ENCODE results near the gene SPI1. TPM values are rescaled to one million over a fixed set of nuclear protein-coding genes. Genes with fewer than 3 reads are reported as not detected.

Gene SPI1
- total RNA-seq, 3 donors from 2014 or later (not counting 1 experiment from before 2014, with no cell fraction given), result 15.0 to 65.4 (median 55.4) TPM

GRCh38 chr11:47372422-47372821 is 5.9 kb downstream of the SPI1 start:
- H3K27ac Mint-ChIP-seq, result no peak overlapping the region
- no peaks in the 10 kb centered on the region for H3K27me3 Mint-ChIP-seq (ENCODE audit: low read depth in 2 of 2)
- H3K36me3 Mint-ChIP-seq, result no peaks in the 10 kb centered on the region
- H3K4me1 ChIP-seq (ENCODE audit: control insufficient read depth, insufficient read depth, low read length), result peaks cover 27% of the 10 kb centered on the region
- H3K4me3 Mint-ChIP-seq, result no peak overlapping the region
- intact Hi-C loops (cut with micrococcal nuclease), result no loop called here
- ATAC-seq, result no peak
- H3K4me3 ChIP-seq (ENCODE audit: low read length), result no peak overlapping the region
- no peak for DNase-seq
- no peaks in the 10 kb centered on the region for H3K27me3 ChIP-seq (ENCODE audit: control insufficient read depth, insufficient read depth, low read length)
- no peaks in the 10 kb centered on the region for H3K36me3 ChIP-seq (ENCODE audit: control insufficient read depth, insufficient read depth, low read length)
- WGBS (ENCODE audit: insufficient coverage), result 85% methylated on average over 7 of the region's 7 CpGs
- H3K9me3 Mint-ChIP-seq, result no peaks in the 10 kb centered on the region
- TF ChIP-seq CTCF (IDR thresholded peaks at IDR 0.05), result no peak
- H3K4me1 Mint-ChIP-seq, result peaks cover 0 to 5% of the 10 kb centered on the region in 2 donors
- no peak overlapping the region for H3K27ac ChIP-seq (ENCODE audit: low read length)
- no peaks in the 10 kb centered on the region for H3K9me3 ChIP-seq (ENCODE audit: control insufficient read depth, insufficient read depth, low read length)

GRCh38 chr11:47369676-47370075 is 8.7 kb downstream of the SPI1 start:
- H3K4me3 ChIP-seq (ENCODE audit: low read length), result no peak overlapping the region
- no peaks in the 10 kb centered on the region for H3K36me3 ChIP-seq (ENCODE audit: control insufficient read depth, insufficient read depth, low read length)
- no peaks in the 10 kb centered on the region for H3K9me3 ChIP-seq (ENCODE audit: control insufficient read depth, insufficient read depth, low read length)
- no peak overlapping the region for H3K27ac ChIP-seq (ENCODE audit: low read length)
- intact Hi-C loops (cut with micrococcal nuclease), result no loop called here
- 52% methylated on average over 3 of the region's 3 CpGs for WGBS (ENCODE audit: insufficient coverage)
- no peaks in the 10 kb centered on the region for H3K9me3 Mint-ChIP-seq
- H3K36me3 Mint-ChIP-seq, result no peaks in the 10 kb centered on the region
- DNase-seq, result no peak
- peaks cover 12% of the 10 kb centered on the region for H3K4me1 ChIP-seq (ENCODE audit: control insufficient read depth, insufficient read depth, low read length)
- peaks cover 0 to 7% of the 10 kb centered on the region in 2 donors for H3K27me3 Mint-ChIP-seq (ENCODE audit: low read depth in 2 of 2)
- no peaks in the 10 kb centered on the region for H3K27me3 ChIP-seq (ENCODE audit: control insufficient read depth, insufficient read depth, low read length)
- no peak overlapping the region for H3K27ac Mint-ChIP-seq
- no peak overlapping the region for H3K4me3 Mint-ChIP-seq
- ATAC-seq, result no peak
- H3K4me1 Mint-ChIP-seq, result peaks cover 0 to 5% of the 10 kb centered on the region in 2 donors
- TF ChIP-seq CTCF (IDR thresholded peaks at IDR 0.05), result no peak

- no peak for TF ChIP-seq CTCF (IDR thresholded peaks at IDR 0.05)
- Histone ChIP-seq H3K4me3 (ENCODE audit: low read length) (no peak overlapping the region), H3K36me3 (ENCODE audit: control insufficient read depth, insufficient read depth, low read length) (no peaks in the 10 kb centered on the region), H3K9me3 (ENCODE audit: control insufficient read depth, insufficient read depth, low read length) (no peaks in the 10 kb centered on the region), H3K4me1 (ENCODE audit: control insufficient read depth, insufficient read depth, low read length) (peaks cover 4% of the 10 kb centered on the region), H3K27ac (ENCODE audit: low read length) (no peak overlapping the region), H3K27me3 (ENCODE audit: control insufficient read depth, insufficient read depth, low read length) (no peaks in the 10 kb centered on the region)
- H3K9me3 Mint-ChIP-seq, result no peaks in the 10 kb centered on the region
- H3K4me1 Mint-ChIP-seq, result peaks cover 0 to 3% of the 10 kb centered on the region in 2 donors
- ATAC-seq, result no peak
- no peaks in the 10 kb centered on the region for H3K36me3 Mint-ChIP-seq
- H3K27ac Mint-ChIP-seq, result no peak overlapping the region
- 60% methylated on average over 1 of the region's 1 CpG for WGBS (ENCODE audit: insufficient coverage)
- intact Hi-C loops (cut with micrococcal nuclease), result no loop called here
- H3K27me3 Mint-ChIP-seq (ENCODE audit: low read depth in 2 of 2), result peaks cover 0 to 7% of the 10 kb centered on the region in 2 donors
- no peak for DNase-seq
- no peak overlapping the region for H3K4me3 Mint-ChIP-seq
These were observed 12.3 kb downstream of the SPI1 start for GRCh38 chr11:47366020-47366490.

- intact Hi-C loops (cut with micrococcal nuclease), result no loop called here
- no peaks in the 10 kb centered on the region for H3K36me3 ChIP-seq (ENCODE audit: control insufficient read depth, insufficient read depth, low read length)
- H3K9me3 ChIP-seq (ENCODE audit: control insufficient read depth, insufficient read depth, low read length), result no peaks in the 10 kb centered on the region
- DNase-seq (no peak), ATAC-seq (no peak)
- WGBS (ENCODE audit: insufficient coverage), result 90% methylated on average over 13 of the region's 13 CpGs
- peaks cover 24% of the 10 kb centered on the region for H3K4me1 ChIP-seq (ENCODE audit: control insufficient read depth, insufficient read depth, low read length)
- H3K4me1 Mint-ChIP-seq, result peaks cover 6 to 15% of the 10 kb centered on the region in 2 donors
- peak overlapping the region in 1 of 2 donors; percentile 34 for H3K27ac Mint-ChIP-seq
- H3K27ac ChIP-seq (ENCODE audit: low read length), result no peak overlapping the region
- H3K27me3 ChIP-seq (ENCODE audit: control insufficient read depth, insufficient read depth, low read length), result no peaks in the 10 kb centered on the region
- H3K4me3 ChIP-seq (ENCODE audit: low read length), result no peak overlapping the region
- no peak overlapping the region for H3K4me3 Mint-ChIP-seq
- H3K27me3 Mint-ChIP-seq (ENCODE audit: low read depth in 2 of 2), result peaks cover 0 to 5% of the 10 kb centered on the region in 2 donors
- no peaks in the 10 kb centered on the region for H3K36me3 Mint-ChIP-seq
- no peak for TF ChIP-seq CTCF (IDR thresholded peaks at IDR 0.05)
- H3K9me3 Mint-ChIP-seq, result no peaks in the 10 kb centered on the region
These were observed 16.9 kb downstream of the SPI1 start for GRCh38 chr11:47361419-47361818.

All from natural killer cell (primary cell).